ENCODE results near the gene FAM156A.

DNA sequence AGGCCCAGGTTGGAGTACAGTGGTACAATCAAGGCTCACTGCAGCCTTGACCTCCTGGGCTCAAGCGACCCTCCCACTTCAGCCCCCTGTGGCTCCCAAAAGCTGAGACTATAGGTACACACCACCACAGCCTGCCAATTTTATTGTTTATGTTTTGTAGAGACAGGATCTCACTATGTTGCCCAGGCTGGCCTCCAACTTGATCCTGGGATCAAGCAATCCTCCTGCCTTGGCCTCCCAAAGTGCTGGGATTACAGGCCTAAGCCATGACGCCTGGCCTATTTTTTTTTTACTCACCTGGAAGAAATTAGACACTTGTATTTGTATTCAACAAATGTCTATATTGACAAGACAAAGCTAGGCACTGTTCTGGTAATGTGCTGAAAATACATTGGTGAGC, 25.1 kb downstream of the FAM156A start:
- TF ChIP-seq CTCF (IDR thresholded peaks at IDR 0.05), result no peak
- TF ChIP-seq POLR2A (IDR thresholded peaks at IDR 0.05), result no peak
- no peak for TF ChIP-seq POLR2AphosphoS5 (IDR thresholded peaks at IDR 0.05)
- TF ChIP-seq EP300 (IDR thresholded peaks at IDR 0.05; ENCODE audit: low read depth), result no peak

Data from transverse colon (tissue), 4 donors.